Measurements from ENCODE around the gene SRSF3.

- no peak for TF ChIP-seq CTCF (IDR thresholded peaks at IDR 0.05)
- no peak for TF ChIP-seq POLR2A (IDR thresholded peaks at IDR 0.05)
These were observed 14.0 kb upstream of the SRSF3 start for GRCh38 chr6:36580184-36580526.

Data from lower leg skin (tissue), 3 donors.